K562 (cell line): ENCODE results near the gene NUP210. TPM values are rescaled to one million over a fixed set of nuclear protein-coding genes. Genes with fewer than 3 reads are reported as not detected.

ENCODE experiments used
- ASH1L ChIP-seq: fragments of 450-650 bp; IDR thresholded peaks from 2 replicates; pipeline ENCODE4 v1.6.1; 2018; ENCODE audit warnings: borderline replicate concordance, mild to moderate bottlenecking, low read depth; ENCODE audit not compliant: partially characterized antibody
- BRD9 ChIP-seq: fragments of 450-650 bp; IDR thresholded peaks from 2 replicates; pipeline ENCODE4 v1.6.1; 2018; ENCODE audit warnings: low read depth; ENCODE audit not compliant: partially characterized antibody
- E2F6 ChIP-seq, 2 experiments: IDR thresholded peaks; 2 replicates each; pipeline ENCODE4 v1.6.1; 2011; ENCODE audit warnings: borderline replicate concordance in 1 of 2, control low read depth in 1 of 2, low read depth in 1 of 2, low read length in 1 of 2, mild to moderate bottlenecking in 1 of 2, mixed read lengths in 1 of 2, moderate library complexity in 1 of 2; ENCODE audit not compliant: insufficient read depth in 1 of 2, insufficient read length in 1 of 2, poor library complexity in 1 of 2, severe bottlenecking in 1 of 2; ENCODE audit errors: extremely low read depth in 1 of 2
- HNRNPH1 ChIP-seq: fragments of 200-400 bp; formaldehyde crosslinking; optimal IDR thresholded peaks from 2 replicates; pipeline ENCODE3; 2017; ENCODE audit warnings: low read depth, mild to moderate bottlenecking, low read length, moderate library complexity
- MAFF ChIP-seq: IDR thresholded peaks from 2 replicates; pipeline ENCODE4 v1.6.1; 2012; ENCODE audit warnings: low read length, improper control_type of control experiment
- NEUROD1 ChIP-seq: fragments of 150-350 bp; IDR thresholded peaks from 2 replicates; pipeline ENCODE4 v1.6.1; 2014; ENCODE audit warnings: borderline replicate concordance, low read length, low read depth; ENCODE audit not compliant: partially characterized antibody
- NR2F6 ChIP-seq: fragments of 450-650 bp; formaldehyde crosslinking; IDR thresholded peaks from 2 replicates; pipeline ENCODE4 v1.4.0; 2020; ENCODE audit warnings: mild to moderate bottlenecking
- SRSF3 ChIP-seq: fragments of 200-400 bp; formaldehyde crosslinking; IDR thresholded peaks from 2 replicates; pipeline ENCODE4 v1.6.1; 2016; ENCODE audit warnings: mild to moderate bottlenecking, low read length, moderate library complexity; ENCODE audit not compliant: insufficient read depth
- TAL1 ChIP-seq: fragments of 450-650 bp; IDR thresholded peaks from 2 replicates; pipeline ENCODE4 v1.6.1; 2016; ENCODE audit warnings: mild to moderate bottlenecking
- ZBTB40 ChIP-seq, 2 experiments: fragments of 450-650 bp in 1 of 2; sonication (generic) in 1 of 2; formaldehyde crosslinking in 1 of 2; IDR thresholded peaks; 2 replicates each; pipeline versions ENCODE4 v1.7.1 to v1.9.0; 2016 to 2022; ENCODE audit warnings: inconsistent platforms in 1 of 2, mild to moderate bottlenecking in 1 of 2, missing genetic modification reagents in 1 of 2
- ZFP36 ChIP-seq: fragments of 150-350 bp; IDR thresholded peaks from 2 replicates; pipeline ENCODE4 v1.6.1; 2018; ENCODE audit warnings: low read length, low read depth; ENCODE audit not compliant: partially characterized antibody
- ZNF140 ChIP-seq: fragments of 250-450 bp; sonication (Bioruptor Pico); IDR thresholded peaks from 2 replicates; pipeline ENCODE4 v1.8.0; 2021; ENCODE audit warnings: moderate library complexity, mild to moderate bottlenecking, inconsistent platforms
- ZNF354B ChIP-seq: fragments of 250-450 bp; sonication (Bioruptor Pico); IDR thresholded peaks from 2 replicates; pipeline ENCODE4 v1.4.0; 2020
- ZNF398 ChIP-seq: fragments of 250-450 bp; sonication (Bioruptor Pico); IDR thresholded peaks from 2 replicates; pipeline ENCODE4 v1.8.0; 2021; ENCODE audit warnings: moderate library complexity, mild to moderate bottlenecking, inconsistent platforms
- polyA plus RNA-seq, 8 experiments: library from polyadenylated mRNA; depleted of rRNA in 4 of 8; stranded (reverse) in 5 of 8; unstranded in 3 of 8; fragments of >200 nt; fragmentation: Nextera tagmentation in 2 of 8; fragmentation: Illumina TruSeq in 1 of 8; extraction: Ambion mirVana in 2 of 8; extraction: Trizol in 1 of 8; gene quantifications; 2 replicates each; pipeline versions ENCODE4 v1.2.1 to v1.2.3, GENCODE V29; 2011 to 2014; ENCODE audit warnings: inconsistent platforms in 1 of 8, missing spikeins in 1 of 8
- total RNA-seq, 7 experiments: library from RNA; depleted of rRNA in 6 of 7; stranded (reverse); fragments of >200 nt in 6 of 7; fragmentation: Illumina TruSeq in 2 of 7; extraction: Trizol in 2 of 7; gene quantifications; 2 replicates each; pipeline versions ENCODE4 v1.2.1 to v1.2.3, GENCODE V29; 2011 to 2021; ENCODE audit warnings: low replicate concordance in 1 of 7

Gene NUP210
- total and polyA plus RNA-seq, 9 of the 15 experiments (the other 6 are each of a cell fraction or from before 2014, with no cell fraction given) = 1.2 to 138 (median 44.0) TPM

GRCh38 chr3:13461169-13462124 is 41.3 kb upstream of the NUP210 start (continued):
- no peak for TF ChIP-seq ZBTB40 (IDR thresholded peaks at IDR 0.05)
- no peak for TF ChIP-seq ZBTB40 (CRISPR knock-in tag; IDR thresholded peaks at IDR 0.05)
- peak; percentile 18 for TF ChIP-seq ZFP36
- no peak for TF ChIP-seq TAL1
- TF ChIP-seq SRSF3 = no peak
- no peak for TF ChIP-seq NEUROD1
- TF ChIP-seq BRD9 = no peak
- TF ChIP-seq ZNF140 (CRISPR knock-in tag) = no peak
- no peak for TF ChIP-seq MAFF
- TF ChIP-seq ZNF354B (CRISPR knock-in tag) = no peak
- TF ChIP-seq ZNF398 (CRISPR knock-in tag) = no peak
- no peak for TF ChIP-seq ASH1L
- no peak for TF ChIP-seq HNRNPH1
- TF ChIP-seq E2F6 (IDR thresholded peaks at IDR 0.05; ENCODE audit: borderline replicate concordance in 1 of 2, extremely low read depth in 1 of 2, insufficient read depth in 1 of 2, insufficient read length in 1 of 2, low read depth in 1 of 2, low read length in 1 of 2, poor library complexity in 1 of 2, severe bottlenecking in 1 of 2) = peak; percentile 83 to 97
- TF ChIP-seq NR2F6 = no peak
